ENCODE data around the gene AFF3. TPM values are rescaled to one million over a fixed set of nuclear protein-coding genes. Genes with fewer than 3 reads are reported as not detected.
A peak's percentile ranks its signal among the peaks of the same experiment; 100 is the strongest.

AFF3 gene
- total and polyA plus RNA-seq, 2 donors (not counting 1 experiment from before 2014, with no cell fraction given), result 0.50 to 2.5 TPM

DNA sequence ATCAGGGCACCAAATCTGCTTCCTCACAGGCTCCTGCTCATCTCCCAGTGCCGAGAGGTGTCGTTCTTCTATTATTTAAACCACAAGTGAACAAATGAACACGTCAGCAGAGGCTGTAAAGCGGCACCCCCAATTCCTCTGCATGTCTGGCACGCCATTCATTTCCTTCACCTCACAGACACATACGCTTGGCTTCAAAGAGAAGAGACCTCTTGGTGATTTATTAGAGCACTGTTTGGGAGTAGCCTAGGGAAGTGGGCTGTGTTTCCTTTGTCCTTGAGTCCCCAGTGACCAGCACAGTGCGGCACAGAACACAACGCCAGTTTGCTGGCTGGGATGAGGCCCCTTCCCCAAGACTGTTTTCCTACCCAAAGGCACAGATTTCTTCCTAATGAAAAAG, 468.3 kb downstream of the AFF3 start:
- Histone ChIP-seq H3K9me3 (ENCODE audit: control insufficient read depth, insufficient read depth, low read depth, low read length) (no peaks in the 10 kb centered on the region), H3K27me3 (ENCODE audit: control insufficient read depth, insufficient read depth, low read length) (no peaks in the 10 kb centered on the region), H4K20me1 (ENCODE audit: control insufficient read depth, extremely low read depth, insufficient read depth, low read length) (no peaks in the 10 kb centered on the region), H3K4me3 (replicated peaks in 1 of 4; ENCODE audit: control extremely low read depth in 1 of 4, insufficient read depth in 1 of 4, low read depth in 3 of 4, low read length in 4 of 4) (no peak overlapping the region), H3K79me2 (ENCODE audit: control insufficient read depth, insufficient read depth, low read length) (no peaks in the 10 kb centered on the region), H3K4me2 (ENCODE audit: extremely low read depth, insufficient read depth, low read length) (no peak overlapping the region), H3K9ac (ENCODE audit: insufficient read depth, low read length) (no peak overlapping the region), H3K4me1 (ENCODE audit: control insufficient read depth, extremely low read depth, insufficient read depth, low read length) (no peaks in the 10 kb centered on the region), H3K36me3 (ENCODE audit: control insufficient read depth, insufficient read depth, low read length) (no peaks in the 10 kb centered on the region), H2AFZ (ENCODE audit: low read length) (no peak overlapping the region), H3K27ac (ENCODE audit: insufficient read depth, low read length) (no peak overlapping the region)
- TF ChIP-seq, protein P1, sequence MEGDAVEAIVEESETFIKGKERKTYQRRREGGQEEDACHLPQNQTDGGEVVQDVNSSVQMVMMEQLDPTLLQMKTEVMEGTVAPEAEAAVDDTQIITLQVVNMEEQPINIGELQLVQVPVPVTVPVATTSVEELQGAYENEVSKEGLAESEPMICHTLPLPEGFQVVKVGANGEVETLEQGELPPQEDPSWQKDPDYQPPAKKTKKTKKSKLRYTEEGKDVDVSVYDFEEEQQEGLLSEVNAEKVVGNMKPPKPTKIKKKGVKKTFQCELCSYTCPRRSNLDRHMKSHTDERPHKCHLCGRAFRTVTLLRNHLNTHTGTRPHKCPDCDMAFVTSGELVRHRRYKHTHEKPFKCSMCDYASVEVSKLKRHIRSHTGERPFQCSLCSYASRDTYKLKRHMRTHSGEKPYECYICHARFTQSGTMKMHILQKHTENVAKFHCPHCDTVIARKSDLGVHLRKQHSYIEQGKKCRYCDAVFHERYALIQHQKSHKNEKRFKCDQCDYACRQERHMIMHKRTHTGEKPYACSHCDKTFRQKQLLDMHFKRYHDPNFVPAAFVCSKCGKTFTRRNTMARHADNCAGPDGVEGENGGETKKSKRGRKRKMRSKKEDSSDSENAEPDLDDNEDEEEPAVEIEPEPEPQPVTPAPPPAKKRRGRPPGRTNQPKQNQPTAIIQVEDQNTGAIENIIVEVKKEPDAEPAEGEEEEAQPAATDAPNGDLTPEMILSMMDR (conservative IDR thresholded peaks at IDR 0.05 in 1 of 2, IDR thresholded peaks at IDR 0.05 in 1 of 2; ENCODE audit: low read depth in 1 of 2, low read length in 2 of 2), result no peak
- TF ChIP-seq EZH2 (IDR thresholded peaks at IDR 0.05; ENCODE audit: low read length, missing control alignments), result no peak
- no peak for DNase-seq (ENCODE audit: low read depth in 2 of 2)

GRCh38 chr2:99672766-99673350, 469.5 kb downstream of the AFF3 start:
- no peaks in the 10 kb centered on the region for H3K27me3 ChIP-seq (ENCODE audit: control insufficient read depth, insufficient read depth, low read length)

DNA sequence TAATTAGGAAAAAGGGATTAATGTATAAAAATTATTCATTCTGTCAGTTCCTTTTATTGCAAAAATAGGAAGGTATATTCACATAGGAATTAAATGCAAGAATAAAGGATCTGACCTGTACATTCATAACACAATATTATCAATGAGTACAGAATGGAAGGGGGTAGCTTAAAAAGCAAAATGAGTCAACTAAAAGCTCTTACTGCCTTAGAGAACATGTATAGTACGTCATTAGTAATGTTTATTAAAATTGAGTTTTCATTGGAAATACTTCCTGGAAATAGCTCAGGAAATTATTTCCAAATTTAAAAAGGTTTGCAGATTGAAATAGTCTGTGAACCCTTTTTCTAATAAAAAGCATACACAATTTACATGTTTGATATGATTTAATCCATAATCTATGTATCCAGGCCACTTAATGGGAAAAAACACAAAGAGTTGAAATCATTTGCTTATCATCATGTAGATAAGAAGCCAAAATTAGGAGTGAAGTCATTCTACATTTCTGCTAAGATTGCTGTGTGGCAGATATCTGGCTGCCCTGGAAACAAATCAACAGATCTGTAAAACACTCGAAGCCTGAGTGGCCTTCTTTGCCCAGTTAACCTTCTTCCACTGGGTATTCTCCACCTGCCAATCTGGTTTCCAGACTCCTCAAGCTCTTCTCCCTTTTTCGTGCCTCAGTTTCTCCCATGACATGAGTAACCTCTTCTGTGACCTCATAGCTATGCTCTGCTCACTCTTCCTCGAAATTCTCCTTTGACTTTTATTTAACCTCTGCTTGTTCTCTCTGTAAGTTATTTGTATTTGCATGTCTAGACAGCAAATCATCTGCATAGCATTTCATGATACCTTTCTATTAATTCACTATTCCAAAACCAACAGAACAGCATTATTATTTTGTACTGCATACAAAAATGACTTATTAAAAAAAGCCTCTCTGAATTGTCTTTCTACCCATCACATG, 471.3 kb downstream of the AFF3 start:
- no peak overlapping the region for H3K4me2 ChIP-seq (ENCODE audit: extremely low read depth, insufficient read depth, low read length)
- H2AFZ ChIP-seq (ENCODE audit: low read length), result no peak overlapping the region
- no peaks in the 10 kb centered on the region for H4K20me1 ChIP-seq (ENCODE audit: control insufficient read depth, extremely low read depth, insufficient read depth, low read length)
- no peaks in the 10 kb centered on the region for H3K36me3 ChIP-seq (ENCODE audit: control insufficient read depth, insufficient read depth, low read length)
- peak in 1 of 2 donors; percentile 80 for DNase-seq (ENCODE audit: low read depth in 2 of 2)
- H3K4me1 ChIP-seq (ENCODE audit: control insufficient read depth, extremely low read depth, insufficient read depth, low read length), result no peaks in the 10 kb centered on the region
- TF ChIP-seq EZH2 (IDR thresholded peaks at IDR 0.05; ENCODE audit: low read length, missing control alignments), result no peak
- TF ChIP-seq, protein P1 (conservative IDR thresholded peaks at IDR 0.05 in 1 of 2, IDR thresholded peaks at IDR 0.05 in 1 of 2; ENCODE audit: low read depth in 1 of 2, low read length in 2 of 2), result no peak
- no peaks in the 10 kb centered on the region for H3K79me2 ChIP-seq (ENCODE audit: control insufficient read depth, insufficient read depth, low read length)
- H3K27me3 ChIP-seq (ENCODE audit: control insufficient read depth, insufficient read depth, low read length), result no peaks in the 10 kb centered on the region
- H3K9me3 ChIP-seq (ENCODE audit: control insufficient read depth, insufficient read depth, low read depth, low read length), result no peaks in the 10 kb centered on the region
- H3K27ac ChIP-seq (ENCODE audit: insufficient read depth, low read length), result no peak overlapping the region
- H3K9ac ChIP-seq (ENCODE audit: insufficient read depth, low read length), result no peak overlapping the region
- no peak overlapping the region for H3K4me3 ChIP-seq (replicated peaks in 1 of 4; ENCODE audit: control extremely low read depth in 1 of 4, insufficient read depth in 1 of 4, low read depth in 3 of 4, low read length in 4 of 4)

More at GRCh38 chr2:99672766-99673350, 469.5 kb downstream of the AFF3 start:
- DNase-seq (ENCODE audit: low read depth in 2 of 2), result no peak
- Histone ChIP-seq H3K4me2 (ENCODE audit: extremely low read depth, insufficient read depth, low read length) (no peak overlapping the region), H3K27ac (ENCODE audit: insufficient read depth, low read length) (no peak overlapping the region), H3K9ac (ENCODE audit: insufficient read depth, low read length) (no peak overlapping the region), H3K36me3 (ENCODE audit: control insufficient read depth, insufficient read depth, low read length) (no peaks in the 10 kb centered on the region), H3K4me1 (ENCODE audit: control insufficient read depth, extremely low read depth, insufficient read depth, low read length) (no peaks in the 10 kb centered on the region), H3K4me3 (replicated peaks in 1 of 4; ENCODE audit: control extremely low read depth in 1 of 4, insufficient read depth in 1 of 4, low read depth in 3 of 4, low read length in 4 of 4) (no peak overlapping the region), H2AFZ (ENCODE audit: low read length) (no peak overlapping the region), H3K79me2 (ENCODE audit: control insufficient read depth, insufficient read depth, low read length) (no peaks in the 10 kb centered on the region), H4K20me1 (ENCODE audit: control insufficient read depth, extremely low read depth, insufficient read depth, low read length) (no peaks in the 10 kb centered on the region), H3K9me3 (ENCODE audit: control insufficient read depth, insufficient read depth, low read depth, low read length) (no peaks in the 10 kb centered on the region)
- TF ChIP-seq EZH2 (IDR thresholded peaks at IDR 0.05; ENCODE audit: low read length, missing control alignments), result no peak
- TF ChIP-seq, protein P1 (conservative IDR thresholded peaks at IDR 0.05 in 1 of 2, IDR thresholded peaks at IDR 0.05 in 1 of 2; ENCODE audit: low read depth in 1 of 2, low read length in 2 of 2), result no peak

Data from fibroblast of lung (primary cell).